GM23338 (cell line): Measurements from ENCODE around the gene GADD45GIP1. TPM values are rescaled to one million over a fixed set of nuclear protein-coding genes. Genes with fewer than 3 reads are reported as not detected.

Source experiments
- ATAC-seq: fragments of 200-7000 bp; cut with Tn5 transposase; 3 replicates; pipeline ENCODE4 v1.9.1; 2020
- DNase-seq: peaks from one replicate; pipeline ENCODE4 v3.0.0-alpha.2; 2015; ENCODE audit warnings: low spot score
- H2AFZ ChIP-seq: fragments of 200-600 bp; sonication (generic); 2 replicates; pipeline ENCODE4 v1.8.0; 2016; ENCODE audit warnings: antibody characterized with exemption, mild to moderate bottlenecking, moderate library complexity
- H3F3A ChIP-seq: fragments of 200-600 bp; sonication (generic); replicated peaks from 2 replicates; pipeline ENCODE4 v1.8.0; 2017; ENCODE audit warnings: antibody characterized with exemption, mixed run types, low read depth
- H3K27ac ChIP-seq: fragments of 200-600 bp; sonication (generic); 2 replicates; pipeline ENCODE4 v1.6.1; 2016; ENCODE audit warnings: low read depth
- H3K27me3 ChIP-seq: fragments of 200-600 bp; sonication (generic); 2 replicates; pipeline ENCODE4 v1.8.0; 2016; ENCODE audit warnings: mild to moderate bottlenecking, mixed run types, moderate library complexity; ENCODE audit not compliant: insufficient read depth
- H3K36me3 ChIP-seq: fragments of 200-600 bp; sonication (generic); 2 replicates; pipeline ENCODE4 v1.8.0; 2016; ENCODE audit warnings: mild to moderate bottlenecking; ENCODE audit not compliant: insufficient read depth
- H3K4me1 ChIP-seq: fragments of 200-600 bp; sonication (generic); 2 replicates; pipeline ENCODE4 v1.8.0; 2016; ENCODE audit warnings: mild to moderate bottlenecking, moderate library complexity; ENCODE audit not compliant: insufficient read depth
- H3K4me2 ChIP-seq: fragments of 200-600 bp; sonication (generic); 2 replicates; pipeline ENCODE4 v1.7.1; 2017; ENCODE audit warnings: mixed run types
- H3K4me3 ChIP-seq: fragments of 200-600 bp; sonication (generic); 2 replicates; pipeline ENCODE4 v1.6.1; 2016; ENCODE audit warnings: mixed run types
- H3K79me2 ChIP-seq: fragments of 200-600 bp; sonication (generic); replicated peaks from 2 replicates; pipeline ENCODE4 v1.8.0; 2017; ENCODE audit warnings: mild to moderate bottlenecking; ENCODE audit not compliant: insufficient read depth
- H3K9me2 ChIP-seq: fragments of 200-600 bp; sonication (generic); 2 replicates; pipeline ENCODE4 v1.8.0; 2017; ENCODE audit not compliant: insufficient read depth
- H4K20me1 ChIP-seq: fragments of 200-600 bp; sonication (generic); replicated peaks from 2 replicates; pipeline ENCODE4 v1.8.0; 2017; ENCODE audit warnings: mild to moderate bottlenecking; ENCODE audit not compliant: insufficient read depth
- H3K27ac Mint-ChIP-seq: 2 replicates; pipeline ENCODE4 v1.8.0; 2020; ENCODE audit warnings: inconsistent platforms, mild to moderate bottlenecking, moderate library complexity, mixed read lengths
- H3K27me3 Mint-ChIP-seq: 3 replicates; pipeline ENCODE4 v1.8.0; 2022; ENCODE audit warnings: low read depth, mild to moderate bottlenecking, moderate library complexity, mixed read lengths, inconsistent platforms; ENCODE audit not compliant: insufficient read depth, poor library complexity
- H3K36me3 Mint-ChIP-seq: 3 replicates; pipeline ENCODE4 v1.8.0; 2021; ENCODE audit warnings: low read depth, mild to moderate bottlenecking, inconsistent platforms, moderate library complexity, mixed read lengths
- H3K4me1 Mint-ChIP-seq: 3 replicates; pipeline ENCODE4 v1.8.0; 2020; ENCODE audit warnings: mild to moderate bottlenecking, inconsistent platforms, mixed read lengths
- H3K4me3 Mint-ChIP-seq: 3 replicates; pipeline ENCODE4 v1.8.0; 2021; ENCODE audit warnings: moderate library complexity, mild to moderate bottlenecking, inconsistent platforms, mixed read lengths
- H3K9me3 Mint-ChIP-seq: 3 replicates; pipeline ENCODE4 v1.8.0; 2020; ENCODE audit warnings: moderate library complexity, mild to moderate bottlenecking, inconsistent platforms, mixed read lengths
- CREB1 ChIP-seq: fragments of 250-450 bp; sonication (Bioruptor Pico); IDR thresholded peaks from 2 replicates; pipeline ENCODE4 v1.5.0; 2020; ENCODE audit warnings: low read depth, mild to moderate bottlenecking, moderate library complexity
- EZH2 ChIP-seq: fragments of 200-600 bp; sonication (generic); IDR thresholded peaks from one replicate; pipeline ENCODE4 v1.8.0; 2017; ENCODE audit warnings: antibody characterized with exemption, mild to moderate bottlenecking, low read depth; ENCODE audit not compliant: unreplicated experiment
- EZH2phosphoT487 ChIP-seq: fragments of 200-600 bp; sonication (generic); IDR thresholded peaks from one replicate; pipeline ENCODE4 v1.8.1; 2018; ENCODE audit warnings: antibody characterized with exemption; ENCODE audit not compliant: unreplicated experiment
- JUNB ChIP-seq: IDR thresholded peaks from one replicate; pipeline ENCODE4 v1.6.1; 2016; ENCODE audit warnings: antibody characterized with exemption; ENCODE audit not compliant: unreplicated experiment
- POLR2AphosphoS5 ChIP-seq: IDR thresholded peaks from 2 replicates; pipeline ENCODE4 v1.6.1; 2016; ENCODE audit warnings: antibody characterized with exemption, low read depth
- STAT1 ChIP-seq: IDR thresholded peaks from one replicate; pipeline ENCODE4 v1.6.1; 2016; ENCODE audit warnings: antibody characterized with exemption; ENCODE audit not compliant: unreplicated experiment
- ZNF114 ChIP-seq: fragments of 250-450 bp; sonication (Bioruptor Pico); IDR thresholded peaks from 2 replicates; pipeline ENCODE4 v1.5.0; 2020; ENCODE audit warnings: mild to moderate bottlenecking, moderate library complexity
- ZNF331 ChIP-seq: fragments of 250-450 bp; sonication (Bioruptor Pico); IDR thresholded peaks from 2 replicates; pipeline ENCODE4 v1.5.0; 2020; ENCODE audit warnings: low read depth, mild to moderate bottlenecking, moderate library complexity
- polyA plus RNA-seq: library from polyadenylated mRNA; unstranded; fragments of >200 nt; fragmentation: Nextera tagmentation; extraction: Ambion mirVana; gene quantifications from 2 replicates; pipeline ENCODE4 v1.2.1, GENCODE V29; 2016
- total RNA-seq: library from RNA; depleted of rRNA; stranded (reverse); fragments of >200 nt; shearing (Covaris generic); gene quantifications from 2 replicates; pipeline ENCODE4 v1.2.3, GENCODE V29; 2014

Gene GADD45GIP1
- total and polyA plus RNA-seq, 2 experiments from 2014 or later, result 63.9 to 255 TPM

DNA sequence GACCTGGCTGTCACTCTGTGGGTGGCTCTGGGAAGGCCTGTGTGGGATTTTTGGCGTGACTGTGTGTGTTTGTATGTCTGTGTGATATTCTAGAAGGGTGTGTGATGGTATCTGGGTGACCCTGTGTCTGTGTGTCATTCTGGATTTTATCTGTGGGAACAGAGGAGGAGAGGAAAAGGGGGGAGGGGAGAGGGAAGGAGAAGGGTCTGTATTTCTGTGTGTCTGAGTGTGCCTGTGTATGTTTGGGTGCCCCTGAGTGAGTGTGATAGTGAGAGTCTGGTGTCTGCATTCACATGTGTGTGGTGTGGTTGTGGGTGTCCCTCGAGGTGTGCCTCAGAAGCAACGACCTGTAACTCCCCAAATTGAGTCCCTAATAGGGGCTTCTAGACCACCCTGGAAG lies 30.2 kb upstream of the GADD45GIP1 start:
- peaks cover 13% of the 10 kb centered on the region; the same call in 1 of the 2 replicates for H3F3A ChIP-seq
- TF ChIP-seq STAT1, result no peak
- TF ChIP-seq ZNF114 (CRISPR knock-in tag), result no peak
- no peak overlapping the region for H3K4me2 ChIP-seq
- H3K4me1 ChIP-seq, result no peaks in the 10 kb centered on the region; the same call in 1 of the 2 replicates
- H3K4me3 ChIP-seq, result no peak overlapping the region
- no peak overlapping the region for H2AFZ ChIP-seq
- H3K36me3 ChIP-seq, result no peaks in the 10 kb centered on the region
- H3K27me3 Mint-ChIP-seq, result peaks cover 35% of the 10 kb centered on the region
- peaks cover 45% of the 10 kb centered on the region for H3K27me3 ChIP-seq
- peaks cover 12% of the 10 kb centered on the region for H3K4me1 Mint-ChIP-seq
- no peaks in the 10 kb centered on the region for H3K79me2 ChIP-seq
- no peaks in the 10 kb centered on the region for H3K9me2 ChIP-seq
- ATAC-seq (no peak), DNase-seq (no peak)
- H3K27ac Mint-ChIP-seq, result no peak overlapping the region
- no peak overlapping the region; the same call in 2 of the 3 replicates for H3K4me3 Mint-ChIP-seq
- H3K36me3 Mint-ChIP-seq, result no peaks in the 10 kb centered on the region
- H4K20me1 ChIP-seq, result no peaks in the 10 kb centered on the region
- H3K27ac ChIP-seq, result no peak overlapping the region
- no peaks in the 10 kb centered on the region for H3K9me3 Mint-ChIP-seq

DNA sequence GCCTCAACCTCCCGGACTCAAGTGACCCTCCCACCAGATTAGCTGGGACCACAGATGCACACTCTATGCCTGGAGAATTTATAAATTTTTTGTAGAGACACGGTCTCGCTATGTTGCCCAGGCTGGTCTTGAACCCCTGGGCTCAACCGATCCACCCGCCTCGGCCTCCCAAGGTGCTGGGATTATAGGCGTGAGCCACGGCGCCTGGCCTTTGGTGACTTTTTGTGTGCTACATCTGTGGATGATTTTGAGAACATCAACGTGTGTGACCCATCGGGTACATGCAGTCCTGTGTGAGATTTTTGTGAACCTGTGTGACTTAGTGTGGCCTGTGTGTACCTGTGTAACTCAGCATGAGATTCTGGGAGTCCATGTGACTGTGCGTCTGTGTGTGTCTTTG lies 29.7 kb upstream of the GADD45GIP1 start:
- Histone ChIP-seq H3K79me2 (no peaks in the 10 kb centered on the region), H3K36me3 (no peaks in the 10 kb centered on the region), H4K20me1 (no peaks in the 10 kb centered on the region), H3K4me3 (no peak overlapping the region), H2AFZ (no peak overlapping the region), H3K4me1 (no peaks in the 10 kb centered on the region; the same call in 1 of the 2 replicates), H3K9me2 (no peaks in the 10 kb centered on the region), H3K27me3 (peaks cover 45% of the 10 kb centered on the region), H3K4me2 (no peak overlapping the region), H3K27ac (no peak overlapping the region), H3F3A (peaks cover 13% of the 10 kb centered on the region; the same call in 1 of the 2 replicates)
- H3K36me3 Mint-ChIP-seq, result no peaks in the 10 kb centered on the region
- no peak for TF ChIP-seq POLR2AphosphoS5
- TF ChIP-seq ZNF114 (CRISPR knock-in tag), result no peak
- no peak for TF ChIP-seq JUNB
- no peak for TF ChIP-seq ZNF331 (CRISPR knock-in tag)
- no peak for TF ChIP-seq EZH2
- TF ChIP-seq STAT1, result no peak
- no peak for TF ChIP-seq EZH2phosphoT487
- H3K27ac Mint-ChIP-seq, result no peak overlapping the region
- no peaks in the 10 kb centered on the region for H3K9me3 Mint-ChIP-seq
- peaks cover 31% of the 10 kb centered on the region for H3K27me3 Mint-ChIP-seq
- ATAC-seq (no peak), DNase-seq (no peak)
- peaks cover 12% of the 10 kb centered on the region for H3K4me1 Mint-ChIP-seq
- H3K4me3 Mint-ChIP-seq, result no peak overlapping the region

DNA sequence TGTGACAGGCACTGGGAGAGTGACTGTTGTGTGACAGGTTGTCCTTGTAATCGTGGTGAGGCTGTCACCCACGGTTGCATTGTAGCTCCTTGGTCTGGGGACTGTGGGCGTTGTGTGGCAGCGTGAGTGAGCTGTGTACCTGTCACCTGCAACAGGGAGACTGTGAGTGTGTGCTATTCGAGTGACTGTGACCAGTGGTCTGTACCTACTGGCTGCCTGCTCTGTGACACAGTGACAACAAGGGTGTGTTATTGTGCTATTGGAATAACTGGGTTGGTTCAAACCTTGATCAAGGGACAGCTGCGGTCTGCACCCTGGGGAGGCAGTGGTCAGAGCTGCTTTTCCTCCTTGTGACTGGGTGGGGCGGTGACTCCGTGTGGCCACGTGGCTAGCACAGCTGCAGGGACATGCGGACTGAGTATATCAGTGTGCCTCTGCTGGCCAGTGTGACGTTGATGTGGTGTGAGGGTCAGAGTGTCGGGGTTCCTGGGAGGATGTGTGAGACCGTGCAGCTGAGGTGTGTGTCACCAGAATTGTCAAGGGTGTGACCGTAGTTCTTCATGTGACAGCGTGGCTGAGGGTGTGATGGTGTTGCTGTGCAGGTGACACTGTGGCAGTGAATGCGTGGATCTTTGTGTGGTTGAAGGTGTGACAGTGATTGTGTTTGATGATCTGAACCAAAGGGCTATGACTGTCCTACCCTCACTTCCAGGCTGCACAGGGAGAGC lies 28.2 kb upstream of the GADD45GIP1 start:
- Histone ChIP-seq H3K27ac (no peak overlapping the region), H3K27me3 (peaks cover 39% of the 10 kb centered on the region), H3K36me3 (no peaks in the 10 kb centered on the region), H3K79me2 (no peaks in the 10 kb centered on the region), H3K4me1 (no peaks in the 10 kb centered on the region; the same call in 1 of the 2 replicates), H3K4me3 (no peak overlapping the region), H3F3A (peaks cover 13% of the 10 kb centered on the region; the same call in 1 of the 2 replicates), H2AFZ (peak overlapping the region; percentile 28; the same call in 1 of the 2 replicates), H3K4me2 (peak overlapping the region; percentile 57; the same call in 1 of the 2 replicates), H4K20me1 (no peaks in the 10 kb centered on the region), H3K9me2 (no peaks in the 10 kb centered on the region)
- TF ChIP-seq CREB1 (CRISPR knock-in tag) (no peak), JUNB (no peak)
- ATAC-seq (no peak), DNase-seq (no peak)
- peaks cover 9% of the 10 kb centered on the region for H3K4me1 Mint-ChIP-seq
- H3K4me3 Mint-ChIP-seq, result no peak overlapping the region; the same call in 2 of the 3 replicates
- H3K27ac Mint-ChIP-seq, result no peak overlapping the region
- no peaks in the 10 kb centered on the region for H3K36me3 Mint-ChIP-seq
- peaks cover 18% of the 10 kb centered on the region for H3K27me3 Mint-ChIP-seq
- H3K9me3 Mint-ChIP-seq, result no peaks in the 10 kb centered on the region
